ENCODE results near the gene LEF1.

- TF ChIP-seq TAF1 (IDR thresholded peaks at IDR 0.05; ENCODE audit: borderline replicate concordance, insufficient read depth, low read length) (no peak), REST (IDR thresholded peaks at IDR 0.05; ENCODE audit: insufficient read depth in 1 of 2, low read depth in 2 of 2, low read length in 2 of 2) (no peak), POLR2AphosphoS5 (IDR thresholded peaks at IDR 0.05; ENCODE audit: low read depth, low read length) (no peak)
These were observed 88.0 kb downstream of the LEF1 start for GRCh38 chr4:108080747-108081146.

Data from PFSK-1 (cell line).